IMR-90 (cell line): ENCODE results near the gene ZNF554. TPM values are rescaled to one million over a fixed set of nuclear protein-coding genes. Genes with fewer than 3 reads are reported as not detected.

Experiments used
- ATAC-seq: fragments of 200-7000 bp; cut with Tn5 transposase; 2 replicates; pipeline ENCODE4 v1.9.1; 2020; ENCODE audit warnings: low read depth, mild to moderate bottlenecking, moderate library complexity
- BruUV-seq: library from RNA; stranded (reverse); fragments of 400-500 nt; replicated peaks from 2 replicates; lab custom pipeline; 2021; lab: Mats Ljungman, UMichigan
- CTCF ChIA-PET: fragments of 300-600 bp; formaldehyde crosslinking; extraction: SDS; loops from one replicate; lab custom pipeline; 2021; ENCODE audit warnings: antibody characterized with exemption; lab: Yijun Ruan, JAX
- POLR2A ChIA-PET: fragments of 300-600 bp; sonication (Branson Sonifier 250); formaldehyde crosslinking; loops from one replicate; lab custom pipeline; 2022; ENCODE audit warnings: antibody characterized with exemption; ENCODE audit not compliant: unreplicated experiment; lab: Charles Lee
- DNase-seq: peaks from one replicate; pipeline ENCODE4 v3.0.0; 2013
- H2AFZ ChIP-seq: replicated peaks from 2 replicates; pipeline ENCODE3; 2013; ENCODE audit warnings: low read length, mild to moderate bottlenecking; ENCODE audit not compliant: poor library complexity
- H2AK5ac ChIP-seq: 2 replicates; pipeline ENCODE4 v1.6.1; 2013; ENCODE audit warnings: low read depth, low read length, inconsistent platforms
- H2AK9ac ChIP-seq: replicated peaks from 2 replicates; pipeline ENCODE3; 2013; ENCODE audit warnings: mild to moderate bottlenecking, low read depth, low read length, moderate library complexity; ENCODE audit not compliant: poor library complexity
- H2BK120ac ChIP-seq: 2 replicates; pipeline ENCODE4 v1.6.1; 2013; ENCODE audit warnings: low read depth, low read length, inconsistent platforms
- H2BK15ac ChIP-seq: 3 replicates; pipeline ENCODE4 v1.6.1; 2013; ENCODE audit warnings: low read depth, low read length, inconsistent platforms
- H2BK20ac ChIP-seq: 2 replicates; pipeline ENCODE4 v1.6.1; 2013; ENCODE audit warnings: low read depth, mild to moderate bottlenecking, inconsistent platforms, low read length, moderate library complexity
- H2BK5ac ChIP-seq: 2 replicates; pipeline ENCODE4 v1.6.1; 2013; ENCODE audit warnings: mild to moderate bottlenecking, low read depth, low read length, inconsistent platforms; ENCODE audit not compliant: poor library complexity, severe bottlenecking
- H3K14ac ChIP-seq: replicated peaks from 2 replicates; pipeline ENCODE4 v1.6.1; 2013; ENCODE audit warnings: low read depth, low read length, inconsistent platforms
- H3K18ac ChIP-seq: 2 replicates; pipeline ENCODE4 v1.6.1; 2013; ENCODE audit warnings: low read depth, low read length, control low read depth
- H3K23ac ChIP-seq: 2 replicates; pipeline ENCODE4 v1.6.1; 2013; ENCODE audit warnings: low read depth, low read length, inconsistent platforms
- H3K27ac ChIP-seq: 2 replicates; pipeline ENCODE4 v1.5.1; 2013; ENCODE audit warnings: mild to moderate bottlenecking, control low read depth, low read length; ENCODE audit not compliant: insufficient read depth
- H3K27me3 ChIP-seq: 2 replicates; pipeline ENCODE4 v1.6.1; 2013; ENCODE audit warnings: low read length; ENCODE audit not compliant: control insufficient read depth, insufficient read depth
- H3K36me3 ChIP-seq: 2 replicates; pipeline ENCODE4 v1.6.1; 2013; ENCODE audit warnings: low read length, mixed read lengths; ENCODE audit not compliant: control insufficient read depth, insufficient read depth
- H3K4ac ChIP-seq: 2 replicates; pipeline ENCODE4 v1.6.1; 2013; ENCODE audit warnings: low read depth, low read length, inconsistent platforms
- H3K4me1 ChIP-seq: 2 replicates; pipeline ENCODE4 v1.6.1; 2013; ENCODE audit warnings: low read length, mixed read lengths; ENCODE audit not compliant: control insufficient read depth, insufficient read depth
- H3K4me2 ChIP-seq: 2 replicates; pipeline ENCODE4 v1.6.1; 2013; ENCODE audit warnings: low read depth, mild to moderate bottlenecking, control low read depth, low read length, moderate library complexity
- H3K4me3 ChIP-seq: 2 replicates; pipeline ENCODE4 v1.5.1; 2013; ENCODE audit warnings: low read depth, mild to moderate bottlenecking, control low read depth, low read length, moderate library complexity; ENCODE audit not compliant: insufficient read depth
- H3K56ac ChIP-seq: 2 replicates; pipeline ENCODE4 v1.6.1; 2013; ENCODE audit warnings: low read length, inconsistent platforms; ENCODE audit not compliant: insufficient read depth; ENCODE audit errors: extremely low read depth
- H3K79me1 ChIP-seq, 2 experiments: 2 replicates each; pipeline ENCODE4 v1.6.1; 2013; ENCODE audit warnings: low read length in 2 of 2, inconsistent platforms in 1 of 2, low read depth in 1 of 2
- H3K9ac ChIP-seq: 2 replicates; pipeline ENCODE4 v1.6.1; 2013; ENCODE audit warnings: low read depth, low read length, control low read depth
- H3K9me1 ChIP-seq: 2 replicates; pipeline ENCODE4 v1.6.1; 2013; ENCODE audit warnings: low read length, inconsistent platforms; ENCODE audit not compliant: insufficient read depth
- H3K9me3 ChIP-seq: 2 replicates; pipeline ENCODE4 v1.6.1; 2013; ENCODE audit warnings: low read length; ENCODE audit not compliant: control insufficient read depth, insufficient read depth
- H4K20me1 ChIP-seq: 2 replicates; pipeline ENCODE4 v1.6.1; 2013; ENCODE audit warnings: low read length, inconsistent platforms; ENCODE audit not compliant: insufficient read depth
- H4K5ac ChIP-seq: 2 replicates; pipeline ENCODE4 v1.6.1; 2013; ENCODE audit warnings: mild to moderate bottlenecking, low read depth, low read length, control low read depth
- H4K8ac ChIP-seq, 2 experiments: 2 replicates each; pipeline ENCODE4 v1.6.1; 2013; ENCODE audit warnings: low read depth in 2 of 2, low read length in 2 of 2, control low read depth in 1 of 2, inconsistent platforms in 1 of 2
- H4K91ac ChIP-seq: 2 replicates; pipeline ENCODE4 v1.6.1; 2013; ENCODE audit warnings: low read depth, low read length, inconsistent platforms; ENCODE audit not compliant: insufficient read depth
- CHD1 ChIP-seq: IDR thresholded peaks from 2 replicates; pipeline ENCODE4 v1.6.1; 2012; ENCODE audit warnings: low read depth, low read length, improper control_type of control experiment
- FOS ChIP-seq: fragments of 150-350 bp; IDR thresholded peaks from 2 replicates; pipeline ENCODE4 v1.6.1; 2016; ENCODE audit warnings: low read depth, low read length
- MAFK ChIP-seq: IDR thresholded peaks from 2 replicates; pipeline ENCODE4 v1.6.1; 2012; ENCODE audit warnings: low read depth, low read length, improper control_type of control experiment
- MAZ ChIP-seq: IDR thresholded peaks from 2 replicates; pipeline ENCODE4 v1.6.1; 2012; ENCODE audit warnings: low read depth, mild to moderate bottlenecking, low read length, improper control_type of control experiment, moderate library complexity, borderline replicate concordance
- MXI1 ChIP-seq: IDR thresholded peaks from 2 replicates; pipeline ENCODE4 v1.6.1; 2012; ENCODE audit warnings: low read depth, mild to moderate bottlenecking, low read length, moderate library complexity, borderline replicate concordance
- NFE2L2 ChIP-seq: fragments of 150-350 bp; IDR thresholded peaks from 2 replicates; pipeline ENCODE4 v1.6.1; 2016; ENCODE audit warnings: low read depth, mild to moderate bottlenecking, low read length
- POLR2A ChIP-seq: IDR thresholded peaks from 2 replicates; pipeline ENCODE4 v1.6.1; 2012; ENCODE audit warnings: mild to moderate bottlenecking, low read depth, low read length
- RCOR1 ChIP-seq: IDR thresholded peaks from 2 replicates; pipeline ENCODE4 v1.6.1; 2012; ENCODE audit warnings: mild to moderate bottlenecking, low read length, improper control_type of control experiment; ENCODE audit not compliant: insufficient replicate concordance
- RFX5 ChIP-seq: IDR thresholded peaks from 2 replicates; pipeline ENCODE4 v1.8.0; 2012; ENCODE audit warnings: low read depth, mild to moderate bottlenecking, low read length, moderate library complexity
- SMC3 ChIP-seq: fragments of 150-350 bp; IDR thresholded peaks from 2 replicates; pipeline ENCODE4 v1.6.1; 2016; ENCODE audit warnings: low read depth, mild to moderate bottlenecking, antibody characterized with exemption, low read length, moderate library complexity
- WGBS, 2 experiments: methylation state at CpG; one replicate each; pipeline versions ENCODE4 v1.1.5 to v1.1.7; 2013; ENCODE audit warnings: missing lambda C conversion rate in 2 of 2; ENCODE audit not compliant: insufficient read length in 1 of 2; ENCODE audit errors: extremely low coverage in 2 of 2; 5-methylcytosine and 5-hydroxymethylcytosine counted together
- dilution Hi-C: fragments of 300-500 bp; cut with HindIII; formaldehyde crosslinking; loops from one replicate; pipeline ENCODE4 v1.14.3; 2018; ENCODE audit warnings: low sequenced_read_pairs; ENCODE audit not compliant: unreplicated experiment
- in situ Hi-C: fragments of 300-500 bp; cut with MboI; formaldehyde crosslinking; loops from 3 replicates; pipeline ENCODE4 v1.14.3; 2019; ENCODE audit warnings: low sequenced_read_pairs, inconsistent platforms, mixed read lengths
- intact Hi-C: fragments of 100-400 bp; cut with micrococcal nuclease; formaldehyde crosslinking; loops from 2 replicates; pipeline ENCODE4 v1.10.0; 2022
- polyA plus RNA-seq, 3 experiments: library from polyadenylated mRNA; depleted of rRNA; stranded (reverse); fragments of >200 nt; gene quantifications; 2 replicates each; pipeline ENCODE4 v1.2.3, GENCODE V29; 2012; ENCODE audit warnings: low replicate concordance in 1 of 3
- total RNA-seq: library from RNA; depleted of rRNA; stranded (reverse); fragments of >200 nt; gene quantifications from 2 replicates; pipeline ENCODE4 v1.2.3, GENCODE V29; 2012
- TF ChIP-seq, protein P1 (sequence below): fragments of 150-350 bp; IDR thresholded peaks from 2 replicates; pipeline ENCODE4 v1.6.1; 2017; ENCODE audit warnings: mild to moderate bottlenecking, antibody characterized with exemption, low read length, low read depth
- TF ChIP-seq, protein P2 (sequence below): fragments of 150-350 bp; IDR thresholded peaks from 2 replicates; pipeline ENCODE4 v1.6.1; 2016; ENCODE audit warnings: low read depth, mild to moderate bottlenecking, low read length, moderate library complexity, borderline replicate concordance
- TF ChIP-seq, protein P3 (sequence below): conservative IDR thresholded peaks from 2 replicates; pipeline ENCODE4 v1.5.1; 2012; ENCODE audit warnings: mild to moderate bottlenecking, low read depth, low read length, improper control_type of control experiment

Gene ZNF554
- total and polyA plus RNA-seq, 2 of the 4 experiments (the other 2 are of a cell fraction): 1.5 to 3.0 TPM

DNA sequence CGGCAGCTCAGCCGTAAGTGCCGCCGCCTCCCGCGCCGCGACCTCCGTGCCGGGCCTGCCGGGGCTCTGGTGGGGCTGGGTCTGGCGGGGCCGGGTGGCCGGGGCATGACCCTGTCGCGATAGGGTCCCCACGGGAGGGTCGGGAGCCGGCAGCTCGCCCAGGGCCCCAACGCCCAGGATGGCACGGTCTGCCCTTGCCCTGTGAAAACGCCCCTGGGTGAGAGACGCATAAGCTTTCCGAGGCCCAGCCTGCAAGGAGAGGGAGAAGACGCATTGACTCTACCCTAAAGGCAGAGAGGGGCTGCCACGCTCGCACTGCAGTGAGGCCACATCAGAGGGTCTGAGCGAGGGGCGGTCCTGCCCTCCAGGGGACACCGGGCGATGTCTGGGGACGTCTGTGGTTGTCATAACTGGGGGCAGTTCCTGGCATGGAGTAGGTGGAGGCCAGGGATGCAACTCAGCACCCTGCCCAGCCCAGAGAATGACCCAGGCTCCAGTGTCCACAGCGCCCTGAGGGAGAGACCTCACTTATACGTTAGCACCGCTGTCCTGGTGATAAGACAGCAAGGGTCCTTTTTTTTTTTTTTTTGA lies 539 bp downstream of the ZNF554 start (continued):
- TF ChIP-seq MAFK: no peak

DNA sequence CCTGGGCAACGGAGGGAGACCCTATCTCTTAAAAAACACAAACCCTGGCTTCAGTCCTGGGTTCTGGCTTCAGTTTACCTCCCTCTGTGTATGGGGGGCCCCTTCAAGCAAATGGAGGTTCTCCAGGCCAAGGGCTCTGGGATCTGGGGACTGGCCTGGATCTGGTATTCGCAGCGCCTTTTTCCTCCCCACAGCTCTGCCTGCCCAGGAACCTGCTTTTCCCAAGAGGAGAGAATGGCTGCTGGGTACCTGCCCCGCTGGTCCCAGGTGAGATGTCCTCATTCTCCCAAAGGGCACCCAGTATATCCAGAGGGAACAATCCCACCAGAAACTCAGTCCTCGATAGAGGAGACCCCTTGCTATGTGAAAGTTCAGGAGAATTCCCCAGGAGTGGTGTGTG lies 3.2 kb downstream of the ZNF554 start:
- ATAC-seq: no peak
- no peak overlapping the region for H2BK5ac ChIP-seq
- POLR2A ChIA-PET: no interaction called here

More for the DNA sequence above, 3.2 kb downstream of the ZNF554 start:
- DNase-seq: no peak
- Histone ChIP-seq H2AFZ (no peak overlapping the region), H3K9me3 (peaks cover 9% of the 10 kb centered on the region; the same call in 1 of the 2 replicates), H4K91ac (no peak overlapping the region), H3K56ac (no peak overlapping the region), H3K79me1 (peaks cover 6 to 11% of the 10 kb centered on the region in 2 experiments; a peak in 2 of 4 replicates), H2AK9ac (no peak overlapping the region), H2BK120ac (no peak overlapping the region), H3K4me2 (no peak overlapping the region), H3K9ac (no peak overlapping the region), H2AK5ac (no peak overlapping the region), H2BK20ac (no peak overlapping the region), H4K8ac (no peak overlapping the region), H4K5ac (no peak overlapping the region), H3K27me3 (no peaks in the 10 kb centered on the region), H3K14ac (no peak overlapping the region), H2BK15ac (no peak overlapping the region), H3K4me1 (no peaks in the 10 kb centered on the region; the same call in 1 of the 2 replicates), H4K20me1 (no peaks in the 10 kb centered on the region), H3K23ac (no peak overlapping the region), H3K4ac (no peak overlapping the region), H3K4me3 (no peak overlapping the region), H3K18ac (no peak overlapping the region), H3K27ac (no peak overlapping the region), H3K9me1 (0 out of 2 replicates have a peak, but pooled peaks cover 4% of the 10 kb centered on the region), H3K36me3 (peaks cover 14% of the 10 kb centered on the region; the same call in 1 of the 2 replicates)
- WGBS, 2 experiments: no CpG with 5 or more reads among the region's 5 CpGs
- BruUV-seq: no TSS peak
- CTCF ChIA-PET: no interaction called here
- intact Hi-C loops: no loop called here
- TF ChIP-seq MAFK (no peak), NFE2L2 (no peak), MXI1 (no peak), RCOR1 (no peak), CHD1 (no peak), RFX5 (no peak), POLR2A (no peak), MAZ (no peak), SMC3 (no peak), FOS (no peak)
- TF ChIP-seq, protein P1, sequence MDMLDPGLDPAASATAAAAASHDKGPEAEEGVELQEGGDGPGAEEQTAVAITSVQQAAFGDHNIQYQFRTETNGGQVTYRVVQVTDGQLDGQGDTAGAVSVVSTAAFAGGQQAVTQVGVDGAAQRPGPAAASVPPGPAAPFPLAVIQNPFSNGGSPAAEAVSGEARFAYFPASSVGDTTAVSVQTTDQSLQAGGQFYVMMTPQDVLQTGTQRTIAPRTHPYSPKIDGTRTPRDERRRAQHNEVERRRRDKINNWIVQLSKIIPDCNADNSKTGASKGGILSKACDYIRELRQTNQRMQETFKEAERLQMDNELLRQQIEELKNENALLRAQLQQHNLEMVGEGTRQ: no peak
- TF ChIP-seq, protein P2, sequence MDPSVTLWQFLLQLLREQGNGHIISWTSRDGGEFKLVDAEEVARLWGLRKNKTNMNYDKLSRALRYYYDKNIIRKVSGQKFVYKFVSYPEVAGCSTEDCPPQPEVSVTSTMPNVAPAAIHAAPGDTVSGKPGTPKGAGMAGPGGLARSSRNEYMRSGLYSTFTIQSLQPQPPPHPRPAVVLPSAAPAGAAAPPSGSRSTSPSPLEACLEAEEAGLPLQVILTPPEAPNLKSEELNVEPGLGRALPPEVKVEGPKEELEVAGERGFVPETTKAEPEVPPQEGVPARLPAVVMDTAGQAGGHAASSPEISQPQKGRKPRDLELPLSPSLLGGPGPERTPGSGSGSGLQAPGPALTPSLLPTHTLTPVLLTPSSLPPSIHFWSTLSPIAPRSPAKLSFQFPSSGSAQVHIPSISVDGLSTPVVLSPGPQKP: no peak
- TF ChIP-seq, protein P3, sequence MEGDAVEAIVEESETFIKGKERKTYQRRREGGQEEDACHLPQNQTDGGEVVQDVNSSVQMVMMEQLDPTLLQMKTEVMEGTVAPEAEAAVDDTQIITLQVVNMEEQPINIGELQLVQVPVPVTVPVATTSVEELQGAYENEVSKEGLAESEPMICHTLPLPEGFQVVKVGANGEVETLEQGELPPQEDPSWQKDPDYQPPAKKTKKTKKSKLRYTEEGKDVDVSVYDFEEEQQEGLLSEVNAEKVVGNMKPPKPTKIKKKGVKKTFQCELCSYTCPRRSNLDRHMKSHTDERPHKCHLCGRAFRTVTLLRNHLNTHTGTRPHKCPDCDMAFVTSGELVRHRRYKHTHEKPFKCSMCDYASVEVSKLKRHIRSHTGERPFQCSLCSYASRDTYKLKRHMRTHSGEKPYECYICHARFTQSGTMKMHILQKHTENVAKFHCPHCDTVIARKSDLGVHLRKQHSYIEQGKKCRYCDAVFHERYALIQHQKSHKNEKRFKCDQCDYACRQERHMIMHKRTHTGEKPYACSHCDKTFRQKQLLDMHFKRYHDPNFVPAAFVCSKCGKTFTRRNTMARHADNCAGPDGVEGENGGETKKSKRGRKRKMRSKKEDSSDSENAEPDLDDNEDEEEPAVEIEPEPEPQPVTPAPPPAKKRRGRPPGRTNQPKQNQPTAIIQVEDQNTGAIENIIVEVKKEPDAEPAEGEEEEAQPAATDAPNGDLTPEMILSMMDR: no peak
- dilution Hi-C loops: no loop called here
- in situ Hi-C loops: no loop called here
